Hypothalamus (tissue), 51 donors: ENCODE measurements around the gene HDAC5.
A peak's percentile ranks its signal among the peaks of the same experiment; 100 is the strongest.
"Not testable (repeated sequence)": the region's sequence is repeated elsewhere in the genome, so short reads cannot be mapped to it uniquely, and the experiment has no call there.

ENCODE experiments used
- DNase-seq, 51 donors: peaks; one replicate each; lab custom pipeline; 2025; lab: John Stamatoyannopoulos, UW

HDAC5 gene

GRCh38 chr17:44123356-44124117, at the start of gene HDAC5:
Gene HDAC5 (minus strand): TSS chr17:44123641. CDS start chr17:44117515, 6,126 bp downstream.
- DNase-seq, result peak; percentile 82 to 99 (median 96)

GRCh38 chr17:44171931-44172455, 48.6 kb upstream of the HDAC5 start:
- no peak for DNase-seq

GRCh38 chr17:44170499-44171201, 47.2 kb upstream of the HDAC5 start, which contains the start of gene ASB16:
Gene ASB16 (plus strand): TSS chr17:44170704. CDS start chr17:44170790, 86 bp downstream.
- DNase-seq, result peak in 14 of 51 donors; percentile 3 to 40 (median 15)

GRCh38 chr17:44170135-44170498, 46.7 kb upstream of the HDAC5 start:
- no peak for DNase-seq

GRCh38 chr17:44167181-44167861, 43.9 kb upstream of the HDAC5 start:
- DNase-seq, result peak in 1 of 51 donors; percentile 11

- no peak for DNase-seq
Measured at GRCh38 chr17:44164476-44164875, 41.0 kb upstream of the HDAC5 start.

- DNase-seq, result no peak
Measured at GRCh38 chr17:44159519-44160210, 36.2 kb upstream of the HDAC5 start.

- DNase-seq, result no peak
Measured at GRCh38 chr17:44155488-44155887, 32.0 kb upstream of the HDAC5 start.

GRCh38 chr17:44152875-44153274, 29.4 kb upstream of the HDAC5 start:
- DNase-seq, result no peak

GRCh38 chr17:44149750-44150329, 26.4 kb upstream of the HDAC5 start:
- DNase-seq, result no peak

- not testable (repeated sequence) for DNase-seq
Measured at GRCh38 chr17:44149066-44149465, 25.6 kb upstream of the HDAC5 start.

GRCh38 chr17:44147812-44148211, 24.4 kb upstream of the HDAC5 start:
- no peak for DNase-seq

GRCh38 chr17:44146375-44147346, 23.2 kb upstream of the HDAC5 start:
- no peak for DNase-seq

- DNase-seq, result no peak
Measured at GRCh38 chr17:44144966-44145739, 21.7 kb upstream of the HDAC5 start.

GRCh38 chr17:44143921-44144320, 20.5 kb upstream of the HDAC5 start:
- DNase-seq, result not testable (repeated sequence)

GRCh38 chr17:44137891-44138709, 14.7 kb upstream of the HDAC5 start:
- peak in 37 of 51 donors; percentile 23 to 92 (median 57) for DNase-seq
